Epithelial cell of esophagus (primary cell): ENCODE results near the gene ETV3.

Source experiments
- DNase-seq: peaks from one replicate; pipeline ENCODE4 v3.0.0; 2010; ENCODE audit warnings: low read depth
- H3K4me3 ChIP-seq: 2 replicates; pipeline ENCODE4 v1.5.1; 2011; ENCODE audit warnings: mild to moderate bottlenecking, low read length, control low read depth
- TF ChIP-seq, protein P1 (sequence below): IDR thresholded peaks from 2 replicates; pipeline ENCODE4 v1.5.1; 2011; ENCODE audit warnings: low read depth, mild to moderate bottlenecking, low read length, control low read depth, inconsistent platforms; ENCODE audit not compliant: insufficient read depth; ENCODE audit errors: missing control alignments

The ETV3 gene

DNA sequence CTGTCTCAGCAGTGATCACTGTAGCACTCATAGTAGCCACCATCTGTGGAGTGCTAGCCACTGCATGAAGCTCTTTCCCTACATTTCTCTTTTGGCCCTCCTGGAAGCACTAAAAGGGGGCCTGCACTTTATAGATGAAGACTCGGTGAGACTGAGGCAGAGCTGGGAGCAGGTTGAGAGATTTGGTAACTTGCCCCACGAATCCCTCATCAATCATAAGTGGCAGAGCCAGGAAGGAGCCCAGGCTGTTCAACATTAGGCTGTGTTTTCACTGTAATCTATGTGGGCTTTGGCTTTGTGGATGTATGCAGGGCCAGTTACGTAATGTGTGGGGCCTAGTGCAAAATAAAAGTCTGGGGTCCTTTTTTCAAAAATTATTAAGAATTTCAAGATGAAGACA lies 13.3 kb upstream of the ETV3 start:
- no peak for DNase-seq
- TF ChIP-seq, protein P1, sequence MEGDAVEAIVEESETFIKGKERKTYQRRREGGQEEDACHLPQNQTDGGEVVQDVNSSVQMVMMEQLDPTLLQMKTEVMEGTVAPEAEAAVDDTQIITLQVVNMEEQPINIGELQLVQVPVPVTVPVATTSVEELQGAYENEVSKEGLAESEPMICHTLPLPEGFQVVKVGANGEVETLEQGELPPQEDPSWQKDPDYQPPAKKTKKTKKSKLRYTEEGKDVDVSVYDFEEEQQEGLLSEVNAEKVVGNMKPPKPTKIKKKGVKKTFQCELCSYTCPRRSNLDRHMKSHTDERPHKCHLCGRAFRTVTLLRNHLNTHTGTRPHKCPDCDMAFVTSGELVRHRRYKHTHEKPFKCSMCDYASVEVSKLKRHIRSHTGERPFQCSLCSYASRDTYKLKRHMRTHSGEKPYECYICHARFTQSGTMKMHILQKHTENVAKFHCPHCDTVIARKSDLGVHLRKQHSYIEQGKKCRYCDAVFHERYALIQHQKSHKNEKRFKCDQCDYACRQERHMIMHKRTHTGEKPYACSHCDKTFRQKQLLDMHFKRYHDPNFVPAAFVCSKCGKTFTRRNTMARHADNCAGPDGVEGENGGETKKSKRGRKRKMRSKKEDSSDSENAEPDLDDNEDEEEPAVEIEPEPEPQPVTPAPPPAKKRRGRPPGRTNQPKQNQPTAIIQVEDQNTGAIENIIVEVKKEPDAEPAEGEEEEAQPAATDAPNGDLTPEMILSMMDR, result no peak
- no peak overlapping the region for H3K4me3 ChIP-seq

DNA sequence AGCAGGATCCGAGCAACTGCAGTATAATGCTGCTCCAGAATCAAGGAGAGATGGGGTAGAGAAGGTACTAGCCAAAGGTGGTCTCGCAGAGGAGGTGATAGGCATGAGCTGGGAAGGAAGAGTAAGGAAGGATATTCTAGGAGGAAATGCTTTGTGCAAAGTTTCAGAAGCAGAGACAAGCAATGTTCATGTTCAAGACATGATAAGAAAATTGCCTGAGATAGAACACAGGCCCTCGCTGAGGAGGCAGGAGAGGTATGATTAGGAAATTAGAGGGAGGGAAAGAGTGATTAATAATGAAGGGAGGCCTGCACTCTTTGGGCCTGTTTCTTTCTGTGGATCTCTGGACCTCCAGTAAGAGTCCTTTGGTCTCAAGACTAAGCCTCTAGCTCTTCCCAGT lies 12.9 kb upstream of the ETV3 start:
- TF ChIP-seq, protein P1, result no peak
- DNase-seq, result no peak
- H3K4me3 ChIP-seq, result no peak overlapping the region

DNA sequence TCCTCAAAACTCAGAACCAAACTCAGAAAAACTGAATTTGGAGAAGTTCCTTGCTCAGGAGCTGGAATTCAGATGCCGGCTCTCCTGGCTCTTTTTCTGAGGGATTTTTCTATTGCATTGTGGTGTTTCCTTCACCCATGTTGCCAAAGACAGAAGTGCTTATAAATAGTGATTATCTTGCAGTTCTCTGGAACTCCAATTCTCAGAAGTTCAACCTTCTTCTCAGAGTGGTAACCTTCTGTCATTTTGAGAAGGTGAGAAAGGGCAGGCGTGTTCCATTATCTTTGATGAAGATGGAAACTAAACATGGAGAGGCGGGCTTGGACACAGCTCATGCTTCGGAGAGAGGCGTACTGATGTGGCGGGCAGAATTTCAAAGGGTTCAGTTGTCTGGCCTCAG lies 12.4 kb upstream of the ETV3 start:
- no peak overlapping the region for H3K4me3 ChIP-seq
- no peak for DNase-seq
- TF ChIP-seq, protein P1, result no peak

GRCh38 chr1:157147906-157148700 lies 9.9 kb upstream of the ETV3 start:
- DNase-seq, result peak; percentile 41
- H3K4me3 ChIP-seq, result no peak overlapping the region
- TF ChIP-seq, protein P1, result no peak

DNA sequence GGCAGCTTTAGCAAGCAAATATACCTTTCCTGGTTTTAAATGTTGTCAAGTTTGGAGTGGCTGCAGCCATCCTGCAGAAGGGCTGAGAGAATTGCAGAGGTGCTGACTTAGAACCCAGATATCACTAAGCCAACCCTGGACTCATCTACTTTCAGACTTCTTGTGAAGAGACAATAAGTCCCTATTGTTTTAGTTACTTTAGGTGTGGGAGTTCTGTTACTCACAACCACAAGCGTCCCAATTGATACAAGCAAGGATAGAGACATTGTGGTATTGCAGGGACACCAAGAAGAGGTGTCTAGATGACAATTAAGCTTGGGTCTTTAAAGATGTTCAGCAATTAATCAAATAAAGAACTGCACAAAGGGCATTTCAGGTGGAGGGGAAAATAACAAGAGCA lies 8.8 kb upstream of the ETV3 start:
- TF ChIP-seq, protein P1, result no peak
- no peak for DNase-seq

DNA sequence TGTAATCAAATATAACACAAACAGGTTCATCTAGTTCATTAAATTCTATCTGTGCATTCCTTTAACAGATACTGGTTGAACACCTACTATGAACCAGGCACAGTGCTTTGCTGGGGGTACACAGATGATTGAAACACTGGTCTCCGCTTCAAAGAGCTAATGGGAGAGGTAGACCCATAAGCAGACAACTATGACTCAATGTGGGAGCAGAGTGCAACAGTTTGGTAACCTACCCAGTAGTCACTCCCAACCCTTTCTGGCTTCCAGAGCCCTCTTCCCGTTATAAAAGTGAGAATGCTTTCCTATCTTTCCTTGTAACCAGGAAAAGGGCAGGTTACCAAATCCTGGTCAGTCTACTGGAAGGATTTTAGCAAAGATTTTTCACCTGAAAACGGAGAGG lies 8.0 kb upstream of the ETV3 start:
- TF ChIP-seq, protein P1, result no peak
- peak; percentile 36 for DNase-seq
- H3K4me3 ChIP-seq, result no peak overlapping the region

More for the DNA sequence above, 8.8 kb upstream of the ETV3 start:
- H3K4me3 ChIP-seq, result no peak overlapping the region

GRCh38 chr1:157145076-157145475 lies 6.9 kb upstream of the ETV3 start:
- peak; percentile 67 for DNase-seq
- no peak overlapping the region for H3K4me3 ChIP-seq
- TF ChIP-seq, protein P1, result no peak
